AG09319 (cell line): ENCODE results near the gene PGA5.

Experiments
- DNase-seq: peaks from one replicate; pipeline ENCODE4 v3.0.0-alpha.2; 2010; ENCODE audit warnings: low read depth; ENCODE audit errors: extremely low read depth
- CTCF ChIP-seq: IDR thresholded peaks from 2 replicates; pipeline ENCODE4 v1.5.1; 2011; ENCODE audit warnings: low read depth, mild to moderate bottlenecking, inconsistent platforms, low read length, moderate library complexity

PGA5 gene

DNA sequence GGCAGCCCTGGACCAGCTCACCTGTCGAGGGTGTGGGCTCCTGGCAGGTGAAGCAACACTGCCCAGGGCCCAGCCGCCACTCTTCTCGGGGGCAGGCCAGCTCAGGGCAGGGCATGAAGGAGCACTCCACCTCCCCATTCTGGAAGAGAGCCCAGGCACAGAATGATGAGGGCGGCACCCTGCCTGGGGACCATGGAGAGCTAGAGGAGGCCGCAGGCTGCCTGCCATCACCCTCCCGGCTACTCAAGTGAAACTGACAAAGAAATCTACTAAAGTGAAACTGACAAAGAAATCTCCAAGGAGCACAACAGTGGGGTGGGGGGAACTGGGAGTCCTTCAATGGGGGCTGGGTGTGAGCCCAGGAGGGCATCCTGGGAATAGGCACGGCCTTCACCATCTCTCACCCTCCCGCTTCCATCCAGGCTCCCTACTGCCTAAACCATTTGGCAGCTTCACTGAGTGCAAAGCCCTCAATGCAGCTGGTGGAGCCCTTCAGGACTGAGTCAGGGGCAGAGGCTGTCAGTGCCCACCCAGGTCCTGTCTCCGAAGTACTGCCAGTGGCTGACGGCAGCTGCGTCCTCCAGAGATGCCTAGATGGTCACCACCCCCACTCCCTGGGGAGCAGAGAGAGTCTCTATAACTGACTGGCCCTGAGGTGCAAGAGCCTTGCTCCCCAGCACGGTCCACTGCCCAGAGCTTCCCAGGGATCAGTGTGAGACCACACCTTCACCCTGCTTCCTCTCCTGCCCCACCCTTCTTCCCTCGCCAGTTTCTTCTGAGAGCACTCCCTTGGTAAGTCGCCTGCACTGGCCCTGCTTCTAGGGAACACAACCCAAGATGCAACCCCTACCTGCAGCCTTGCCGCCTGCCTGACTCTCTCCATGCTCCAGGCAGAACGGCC lies 32.5 kb downstream of the PGA5 start:
- TF ChIP-seq CTCF: no peak
- DNase-seq: no peak

DNA sequence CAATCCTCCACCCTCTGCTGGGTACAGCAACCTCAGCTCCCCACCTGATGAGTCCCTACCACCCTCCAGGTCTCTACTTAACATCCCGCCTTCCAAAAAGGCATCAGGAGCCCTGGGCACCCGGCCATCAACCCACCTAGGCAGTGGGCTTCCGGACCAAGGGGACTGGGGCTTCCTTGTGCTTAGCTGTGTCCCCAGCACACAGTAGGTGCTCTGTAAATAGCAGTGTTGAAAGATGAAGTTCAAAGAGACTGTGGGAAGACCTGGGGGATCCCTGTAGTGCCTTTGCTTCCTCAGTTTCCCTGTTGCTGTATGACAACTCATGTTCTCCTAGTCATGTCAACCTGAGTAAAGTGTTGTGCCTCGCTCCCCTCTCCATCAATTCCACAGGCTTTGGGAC lies 33.1 kb downstream of the PGA5 start:
- no peak for DNase-seq
- TF ChIP-seq CTCF: no peak

DNA sequence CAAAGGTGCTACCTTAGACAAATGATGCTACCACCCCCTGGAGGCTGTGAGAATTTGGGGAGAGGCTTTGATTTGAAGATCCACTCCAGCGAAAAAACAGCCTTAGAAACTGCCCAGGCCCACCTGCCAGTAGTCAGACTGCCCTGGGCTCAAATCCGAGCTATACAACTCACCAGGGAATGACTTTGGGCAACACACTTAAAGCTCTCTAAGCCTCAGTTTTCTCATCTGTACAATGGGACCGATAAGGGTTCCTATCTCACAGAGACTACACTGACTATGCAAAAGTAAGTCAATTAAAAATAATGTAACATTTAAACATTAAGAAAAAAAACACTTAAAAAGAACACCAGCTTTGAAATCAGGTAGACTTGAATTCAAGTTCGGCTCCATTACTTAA lies 34.2 kb downstream of the PGA5 start:
- no peak for TF ChIP-seq CTCF

DNA sequence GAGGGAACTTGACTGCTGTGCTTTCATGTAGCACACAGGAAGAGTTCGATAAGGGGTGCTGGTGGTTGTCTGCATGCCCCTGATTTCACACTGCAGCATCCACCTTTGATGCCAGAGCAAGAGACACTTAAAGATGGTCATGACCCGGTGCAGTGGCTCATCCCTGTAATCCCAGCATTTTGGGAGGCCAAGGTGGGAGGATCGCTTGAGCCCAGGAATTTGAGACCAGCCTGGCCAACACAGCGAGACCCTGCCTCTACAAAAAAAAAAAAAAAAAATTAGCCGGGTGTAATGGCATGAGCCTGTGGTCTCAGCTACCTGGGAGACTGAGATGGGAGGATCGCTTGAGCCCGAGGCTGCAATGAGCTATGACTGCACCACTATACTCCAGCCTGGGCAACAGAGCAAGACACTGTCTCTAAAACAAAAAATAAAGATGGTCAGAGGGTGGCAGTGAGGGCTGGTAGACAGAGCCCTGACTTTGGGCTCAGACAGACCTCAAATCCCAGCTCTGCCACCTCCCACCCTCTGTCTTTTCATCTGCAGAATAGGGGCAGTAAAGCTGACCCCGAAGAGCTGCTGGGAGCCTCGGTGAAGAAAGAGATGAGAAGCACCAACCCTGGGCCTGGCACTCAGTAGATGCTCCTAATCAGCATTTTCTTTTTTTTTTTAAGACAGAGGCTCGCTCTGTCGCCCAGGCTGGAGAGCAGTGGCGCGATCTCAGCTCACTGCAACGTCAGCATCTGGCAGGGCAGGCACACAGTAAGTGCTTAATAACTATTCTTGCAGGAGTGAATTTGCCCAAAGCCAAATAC lies 36.4 kb downstream of the PGA5 start:
- no peak for DNase-seq
- TF ChIP-seq CTCF: no peak

More for the DNA sequence above, 34.2 kb downstream of the PGA5 start:
- DNase-seq: no peak

GRCh38 chr11:61278001-61278470 lies 37.1 kb downstream of the PGA5 start:
- DNase-seq: no peak

GRCh38 chr11:61279934-61280659 lies 39.1 kb downstream of the PGA5 start:
- no peak for TF ChIP-seq CTCF
- DNase-seq: no peak

More at GRCh38 chr11:61278001-61278470, 37.1 kb downstream of the PGA5 start:
- no peak for TF ChIP-seq CTCF
